Measurements from ENCODE around the gene WNT6.

The WNT6 gene

DNA sequence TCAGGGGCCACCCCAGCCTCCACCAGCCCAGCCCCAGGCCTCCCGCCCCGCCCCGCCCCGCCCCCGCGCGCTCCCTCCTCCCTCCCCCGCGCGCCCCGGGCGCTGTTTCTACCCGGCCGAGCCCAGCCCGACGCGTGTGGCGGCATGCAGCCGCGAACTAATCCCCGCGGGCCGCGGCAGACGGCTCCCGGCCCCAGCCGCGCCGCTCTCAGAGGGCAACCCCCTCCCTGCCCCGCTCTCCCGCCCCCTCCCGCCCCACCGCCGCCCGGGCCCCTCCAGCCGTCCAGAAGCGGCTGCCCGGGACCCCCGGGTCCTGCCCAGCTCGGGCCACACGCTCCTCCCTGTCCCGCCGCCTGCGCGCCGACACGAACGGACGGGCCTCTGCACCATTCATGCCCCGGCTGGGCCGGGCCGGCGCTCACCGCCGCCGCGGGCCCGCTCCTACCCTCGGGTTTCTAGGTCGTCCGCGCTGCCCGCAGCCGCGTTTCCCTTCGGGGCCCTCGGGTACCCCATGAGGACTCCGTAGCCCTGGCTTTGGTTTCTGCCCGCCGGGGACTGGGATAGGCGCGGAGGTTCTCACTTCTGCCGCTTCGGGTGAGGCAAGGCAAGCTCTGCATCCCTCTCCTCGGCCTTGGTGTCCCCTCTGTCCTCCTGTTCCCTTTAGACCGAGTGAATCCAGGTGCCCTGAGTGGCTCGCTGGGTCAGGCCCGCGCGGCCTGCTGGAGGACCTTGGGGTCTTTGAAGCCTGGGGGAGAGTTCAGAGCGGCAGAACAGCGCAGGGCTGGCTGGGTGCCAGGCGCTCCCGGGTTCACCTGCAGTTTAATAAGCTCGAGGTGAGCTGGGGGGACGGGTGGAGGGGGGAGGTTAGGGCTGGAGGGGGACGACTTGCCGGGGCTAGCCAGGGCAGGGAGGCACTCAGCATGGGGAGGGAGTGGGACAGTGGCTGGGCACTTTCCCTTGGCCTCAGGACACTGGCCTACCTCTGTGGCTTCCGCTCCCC, 24.2 kb downstream of the WNT6 start:
- TF ChIP-seq, protein P1, sequence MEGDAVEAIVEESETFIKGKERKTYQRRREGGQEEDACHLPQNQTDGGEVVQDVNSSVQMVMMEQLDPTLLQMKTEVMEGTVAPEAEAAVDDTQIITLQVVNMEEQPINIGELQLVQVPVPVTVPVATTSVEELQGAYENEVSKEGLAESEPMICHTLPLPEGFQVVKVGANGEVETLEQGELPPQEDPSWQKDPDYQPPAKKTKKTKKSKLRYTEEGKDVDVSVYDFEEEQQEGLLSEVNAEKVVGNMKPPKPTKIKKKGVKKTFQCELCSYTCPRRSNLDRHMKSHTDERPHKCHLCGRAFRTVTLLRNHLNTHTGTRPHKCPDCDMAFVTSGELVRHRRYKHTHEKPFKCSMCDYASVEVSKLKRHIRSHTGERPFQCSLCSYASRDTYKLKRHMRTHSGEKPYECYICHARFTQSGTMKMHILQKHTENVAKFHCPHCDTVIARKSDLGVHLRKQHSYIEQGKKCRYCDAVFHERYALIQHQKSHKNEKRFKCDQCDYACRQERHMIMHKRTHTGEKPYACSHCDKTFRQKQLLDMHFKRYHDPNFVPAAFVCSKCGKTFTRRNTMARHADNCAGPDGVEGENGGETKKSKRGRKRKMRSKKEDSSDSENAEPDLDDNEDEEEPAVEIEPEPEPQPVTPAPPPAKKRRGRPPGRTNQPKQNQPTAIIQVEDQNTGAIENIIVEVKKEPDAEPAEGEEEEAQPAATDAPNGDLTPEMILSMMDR (IDR thresholded peaks at IDR 0.05; ENCODE audit: low read depth, low read length): no peak
- DNase-seq (ENCODE audit: low read depth, low spot score): no peak
- in situ Hi-C loops (cut with HindIII; ENCODE audit: low sequenced_read_pairs): no loop called here
- no peak overlapping the region for H3K4me3 ChIP-seq (ENCODE audit: low read depth, low read length)

DNA sequence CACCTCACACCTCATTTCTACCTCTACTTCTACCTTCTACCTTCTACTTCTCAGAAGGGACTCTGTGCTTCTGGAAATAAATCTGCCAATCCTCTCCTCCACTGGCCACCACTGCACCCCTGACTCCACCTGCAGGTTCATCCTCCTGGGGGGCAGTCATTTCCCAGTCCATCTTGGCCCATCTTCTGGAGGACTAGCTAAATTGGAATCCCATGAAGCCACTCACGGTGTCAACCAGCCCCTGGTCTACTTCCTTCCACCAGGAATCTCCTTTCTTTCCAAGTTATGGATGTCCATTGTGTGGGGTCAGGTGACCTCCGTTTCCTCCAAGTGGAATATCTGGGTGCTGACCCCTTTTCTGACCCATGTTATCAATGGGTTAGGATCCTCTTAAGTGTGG, 24.9 kb downstream of the WNT6 start:
- DNase-seq (ENCODE audit: low read depth, low spot score): no peak
- H3K4me3 ChIP-seq (ENCODE audit: low read depth, low read length): no peak overlapping the region
- in situ Hi-C loops (cut with HindIII; ENCODE audit: low sequenced_read_pairs): no loop called here
- TF ChIP-seq, protein P1 (IDR thresholded peaks at IDR 0.05; ENCODE audit: low read depth, low read length): no peak

DNA sequence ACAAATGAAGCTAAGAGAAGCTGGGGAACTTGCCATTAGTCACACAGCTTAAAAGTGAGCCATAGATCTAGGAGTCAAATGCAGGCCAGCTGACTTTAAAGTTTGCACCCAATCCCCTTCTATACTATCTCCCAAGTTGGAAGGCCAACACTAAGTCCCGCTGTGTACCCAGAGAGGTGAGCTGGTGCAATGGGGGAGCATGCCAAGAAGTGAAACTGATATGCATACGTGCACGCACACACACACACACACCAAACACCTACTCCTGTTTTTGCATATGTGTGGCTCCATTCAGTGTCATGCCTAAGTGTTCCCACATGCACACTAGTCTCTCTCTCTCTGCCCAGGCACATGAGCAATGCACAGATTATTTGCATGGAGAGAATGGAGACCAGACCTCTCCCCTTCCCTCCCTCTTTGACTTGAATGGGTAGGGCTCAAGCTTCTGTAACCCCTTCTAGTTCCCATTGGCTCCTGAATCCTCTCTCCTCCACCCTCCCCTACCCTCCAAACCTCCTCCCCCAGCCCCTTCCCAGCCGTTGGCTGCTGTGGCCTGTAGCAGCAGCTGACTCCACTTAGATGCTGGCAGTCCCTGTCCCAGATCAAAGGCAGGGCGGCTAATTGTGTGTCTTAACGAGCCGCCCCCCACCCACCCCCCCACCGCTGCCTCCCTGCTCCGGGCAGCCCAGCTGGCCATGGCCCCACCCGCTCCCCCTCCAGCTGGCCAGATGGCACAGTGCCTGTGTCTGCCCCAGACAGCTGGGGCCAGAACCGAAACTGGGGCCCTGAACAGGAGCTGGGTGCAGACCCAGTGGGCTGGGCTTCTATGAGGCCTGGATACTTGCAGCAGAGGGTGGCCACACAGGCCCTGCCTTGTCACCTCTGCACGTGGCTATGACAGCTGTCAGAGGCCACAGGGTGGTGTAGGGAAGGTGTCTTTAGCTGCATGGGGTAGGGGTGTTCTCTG, 26.7 kb downstream of the WNT6 start:
- DNase-seq (ENCODE audit: low read depth, low spot score): no peak
- TF ChIP-seq, protein P1 (IDR thresholded peaks at IDR 0.05; ENCODE audit: low read depth, low read length): no peak
- no peak overlapping the region for H3K4me3 ChIP-seq (ENCODE audit: low read depth, low read length)
- in situ Hi-C loops (cut with HindIII; ENCODE audit: low sequenced_read_pairs): no loop called here

DNA sequence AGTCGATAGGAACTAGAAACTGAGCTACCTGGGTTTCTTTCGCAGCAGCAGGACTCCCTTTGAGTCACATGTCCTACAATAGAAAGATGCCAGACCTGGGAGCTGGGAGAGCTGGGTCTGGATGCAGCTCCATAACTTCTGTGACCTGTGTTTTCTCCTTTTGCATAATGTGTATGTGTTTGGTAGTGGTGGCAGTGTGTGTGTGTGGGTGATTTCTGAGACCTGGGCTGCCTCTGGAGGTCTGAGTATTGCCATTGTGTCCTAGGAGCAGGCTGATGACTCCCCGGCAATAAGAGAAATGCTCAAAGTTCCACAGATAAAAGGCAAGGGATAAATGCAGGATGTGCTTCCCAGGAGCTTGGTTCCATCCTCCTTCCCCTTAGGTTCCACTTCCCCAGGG, 27.5 kb downstream of the WNT6 start:
- no peak overlapping the region for H3K4me3 ChIP-seq (ENCODE audit: low read depth, low read length)
- DNase-seq (ENCODE audit: low read depth, low spot score): no peak
- in situ Hi-C loops (cut with HindIII; ENCODE audit: low sequenced_read_pairs): no loop called here
- TF ChIP-seq, protein P1 (IDR thresholded peaks at IDR 0.05; ENCODE audit: low read depth, low read length): no peak

DNA sequence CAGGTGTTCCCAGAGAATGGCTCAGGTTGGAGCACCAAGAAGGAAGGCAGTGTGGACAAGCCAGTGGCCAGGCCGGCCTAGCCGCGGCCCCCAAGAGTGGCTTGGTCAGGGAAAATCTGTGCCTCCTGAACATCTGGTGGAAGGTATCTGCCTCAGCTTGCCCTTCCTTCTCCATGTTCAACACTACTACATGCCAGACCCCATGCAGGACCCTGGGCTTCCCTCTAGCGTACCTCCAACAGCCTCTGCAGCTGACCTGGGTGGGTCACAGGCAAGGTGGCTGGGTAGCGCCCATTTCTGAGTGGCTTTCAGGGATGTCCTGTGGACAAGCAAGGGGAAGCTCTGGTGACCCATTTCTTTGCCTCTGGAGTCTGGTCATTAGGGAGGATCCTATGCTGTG, 28.7 kb downstream of the WNT6 start:
- no peak for DNase-seq (ENCODE audit: low read depth, low spot score)
- in situ Hi-C loops (cut with HindIII; ENCODE audit: low sequenced_read_pairs): no loop called here
- no peak overlapping the region for H3K4me3 ChIP-seq (ENCODE audit: low read depth, low read length)
- TF ChIP-seq, protein P1 (IDR thresholded peaks at IDR 0.05; ENCODE audit: low read depth, low read length): no peak

DNA sequence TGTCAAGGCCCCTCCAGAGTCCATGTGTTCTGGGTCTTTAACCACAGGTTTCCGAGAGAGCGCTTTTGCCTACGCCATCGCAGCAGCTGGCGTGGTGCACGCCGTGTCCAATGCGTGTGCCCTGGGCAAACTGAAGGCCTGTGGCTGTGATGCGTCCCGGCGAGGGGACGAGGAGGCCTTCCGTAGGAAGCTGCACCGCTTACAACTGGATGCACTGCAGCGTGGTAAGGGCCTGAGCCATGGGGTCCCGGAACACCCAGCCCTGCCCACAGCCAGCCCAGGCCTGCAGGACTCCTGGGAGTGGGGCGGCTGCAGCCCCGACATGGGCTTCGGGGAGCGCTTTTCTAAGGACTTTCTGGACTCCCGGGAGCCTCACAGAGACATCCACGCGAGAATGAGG, 30.3 kb downstream of the WNT6 start:
- H3K4me3 ChIP-seq (ENCODE audit: low read depth, low read length): no peak overlapping the region
- DNase-seq (ENCODE audit: low read depth, low spot score): no peak
- in situ Hi-C loops (cut with HindIII; ENCODE audit: low sequenced_read_pairs): no loop called here
- TF ChIP-seq, protein P1 (IDR thresholded peaks at IDR 0.05; ENCODE audit: low read depth, low read length): no peak

Data from astrocyte of the spinal cord (primary cell).